Measurements from ENCODE around the gene FBXO17.
A peak's percentile ranks its signal among the peaks of the same experiment; 100 is the strongest.
"Not testable (repeated sequence)": the region's sequence is repeated elsewhere in the genome, so short reads cannot be mapped to it uniquely, and the experiment has no call there.

The FBXO17 gene

GRCh38 chr19:38975214-38975860, at the start of gene FBXO17:
Gene FBXO17, minus strand, starts transcription at chr19:38975742. Its CDS starts 25,423 bp downstream, at chr19:38950319.
- DNase-seq = peak in 1 of 2 experiments; percentile 5

- DNase-seq = no peak
These were observed 49.5 kb upstream of the FBXO17 start for GRCh38 chr19:39024875-39025641.

- no peak for DNase-seq
These were observed 45.5 kb upstream of the FBXO17 start for GRCh38 chr19:39021063-39021462.

- no peak for DNase-seq
These were observed 42.1 kb upstream of the FBXO17 start for GRCh38 chr19:39017646-39018045.

GRCh38 chr19:39017026-39017425, 41.5 kb upstream of the FBXO17 start:
- no peak for DNase-seq

- no peak for DNase-seq
These were observed 38.5 kb upstream of the FBXO17 start for GRCh38 chr19:39014037-39014436.

GRCh38 chr19:39009001-39009400, 33.5 kb upstream of the FBXO17 start:
- DNase-seq = no peak

GRCh38 chr19:39008137-39008536, 32.6 kb upstream of the FBXO17 start:
- no peak for DNase-seq

GRCh38 chr19:39007096-39007495, 31.6 kb upstream of the FBXO17 start:
- no peak for DNase-seq

GRCh38 chr19:39004403-39004802, 28.9 kb upstream of the FBXO17 start:
- no peak for DNase-seq

- no peak for DNase-seq
These were observed 28.3 kb upstream of the FBXO17 start for GRCh38 chr19:39003796-39004195.

GRCh38 chr19:39003188-39003587, 27.6 kb upstream of the FBXO17 start:
- no peak for DNase-seq

- DNase-seq = no peak
These were observed 25.5 kb upstream of the FBXO17 start for GRCh38 chr19:39001041-39001440.

- not testable (repeated sequence) for DNase-seq
These were observed 22.0 kb upstream of the FBXO17 start for GRCh38 chr19:38997576-38997975.

GRCh38 chr19:38993271-38993670, 17.7 kb upstream of the FBXO17 start:
- DNase-seq = no peak

GRCh38 chr19:38990949-38991697, 15.6 kb upstream of the FBXO17 start:
- DNase-seq = no peak

GRCh38 chr19:38989614-38990013, 14.1 kb upstream of the FBXO17 start:
- not testable (repeated sequence) for DNase-seq

- DNase-seq = peak in 1 of 2 experiments; percentile 37
These were observed 13.6 kb upstream of the FBXO17 start for GRCh38 chr19:38989066-38989605.

- not testable (repeated sequence) for DNase-seq
These were observed 13.1 kb upstream of the FBXO17 start for GRCh38 chr19:38988627-38989026.

- DNase-seq = not testable (repeated sequence)
These were observed 12.2 kb upstream of the FBXO17 start for GRCh38 chr19:38987745-38988144.

- DNase-seq = no peak
These were observed 9.7 kb upstream of the FBXO17 start for GRCh38 chr19:38985262-38985661.

GRCh38 chr19:38980583-38981374, 5.2 kb upstream of the FBXO17 start:
- no peak for DNase-seq

- DNase-seq = no peak
These were observed 4.3 kb upstream of the FBXO17 start for GRCh38 chr19:38979812-38980211.
